ENCODE data around the gene ENG.

GRCh38 chr9:127796852-127797370, 57.5 kb downstream of the ENG start:
- TF ChIP-seq EZH2 (IDR thresholded peaks at IDR 0.05; ENCODE audit: borderline replicate concordance, low read depth, low read length, poor library complexity, severe bottlenecking): no peak
- no peak for TF ChIP-seq CTCF (conservative IDR thresholded peaks at IDR 0.05; ENCODE audit: low read depth, low read length)

All from A673 (cell line).